Calu3 (cell line): ENCODE data around the gene LYPD6. TPM values are rescaled to one million over a fixed set of nuclear protein-coding genes. Genes with fewer than 3 reads are reported as not detected.

Experiments
- BruUV-seq: library from RNA; stranded (reverse); fragments of 400-500 nt; replicated peaks from 2 replicates; lab custom pipeline; 2021; lab: Mats Ljungman, UMichigan
- CTCF ChIA-PET: fragments of 300-600 bp; sonication (Branson Sonifier 250); formaldehyde crosslinking; loops from one replicate; lab custom pipeline; 2022; ENCODE audit warnings: antibody characterized with exemption; lab: Charles Lee
- DNase-seq: peaks from one replicate; pipeline ENCODE4 v3.0.0; 2022
- H3K27ac Mint-ChIP-seq: one replicate; pipeline ENCODE4 v1.8.0; 2022; ENCODE audit warnings: mixed read lengths; ENCODE audit not compliant: unreplicated experiment
- H3K27me3 Mint-ChIP-seq: one replicate; pipeline ENCODE4 v1.8.0; 2022; ENCODE audit warnings: mixed read lengths; ENCODE audit not compliant: unreplicated experiment
- H3K36me3 Mint-ChIP-seq: one replicate; pipeline ENCODE4 v1.8.0; 2022; ENCODE audit warnings: mild to moderate bottlenecking, moderate library complexity, mixed read lengths; ENCODE audit not compliant: insufficient read depth, unreplicated experiment
- H3K4me1 Mint-ChIP-seq: one replicate; pipeline ENCODE4 v1.8.0; 2022; ENCODE audit warnings: mild to moderate bottlenecking, low read depth, mixed read lengths; ENCODE audit not compliant: unreplicated experiment
- H3K4me3 Mint-ChIP-seq: one replicate; pipeline ENCODE4 v1.8.0; 2022; ENCODE audit warnings: mild to moderate bottlenecking, low read depth, moderate library complexity, mixed read lengths; ENCODE audit not compliant: unreplicated experiment
- H3K9me3 Mint-ChIP-seq: one replicate; pipeline ENCODE4 v1.8.0; 2022; ENCODE audit warnings: low read depth, mixed read lengths; ENCODE audit not compliant: unreplicated experiment
- intact Hi-C: fragments of 100-400 bp; cut with micrococcal nuclease; formaldehyde crosslinking; loops from one replicate; pipeline ENCODE4 v1.10.0; 2022; ENCODE audit not compliant: unreplicated experiment
- total RNA-seq: library from RNA; stranded (reverse); gene quantifications from 2 replicates; pipeline ENCODE4 v1.2.3, GENCODE V29; 2022
- TF ChIP-seq, protein P1 (sequence below): fragments of 200-600 bp; IDR thresholded peaks from one replicate; pipeline ENCODE4 v1.8.0; 2022; ENCODE audit warnings: antibody characterized with exemption; ENCODE audit not compliant: unreplicated experiment

The LYPD6 gene
- total RNA-seq, 1 experiment from 2014 or later: 3.4 TPM

DNA sequence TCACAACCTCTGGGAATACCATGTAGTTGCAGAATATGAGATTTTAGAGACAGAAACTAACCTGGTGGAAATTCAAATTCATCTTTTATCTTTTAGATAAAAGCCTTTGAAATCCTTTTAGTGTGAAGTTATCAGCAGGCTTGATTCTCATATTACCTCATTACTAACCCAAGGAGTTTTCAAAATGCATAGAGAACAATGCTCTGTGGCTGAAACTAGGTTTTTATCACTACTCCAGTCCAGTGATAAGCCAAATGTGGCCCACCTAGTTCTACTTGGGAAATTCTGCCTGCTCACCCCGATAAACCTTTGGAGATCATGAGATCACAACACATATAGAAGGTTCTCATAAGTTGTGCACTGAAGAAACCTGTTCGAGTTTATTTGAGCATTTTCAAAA lies 135.5 kb downstream of the LYPD6 start:
- intact Hi-C loops: no loop called here
- H3K27ac Mint-ChIP-seq: no peak overlapping the region
- H3K4me3 Mint-ChIP-seq: no peak overlapping the region
- H3K27me3 Mint-ChIP-seq: no peaks in the 10 kb centered on the region
- DNase-seq: no peak
- no TSS peak for BruUV-seq
- CTCF ChIA-PET: no interaction called here
- TF ChIP-seq, protein P1, sequence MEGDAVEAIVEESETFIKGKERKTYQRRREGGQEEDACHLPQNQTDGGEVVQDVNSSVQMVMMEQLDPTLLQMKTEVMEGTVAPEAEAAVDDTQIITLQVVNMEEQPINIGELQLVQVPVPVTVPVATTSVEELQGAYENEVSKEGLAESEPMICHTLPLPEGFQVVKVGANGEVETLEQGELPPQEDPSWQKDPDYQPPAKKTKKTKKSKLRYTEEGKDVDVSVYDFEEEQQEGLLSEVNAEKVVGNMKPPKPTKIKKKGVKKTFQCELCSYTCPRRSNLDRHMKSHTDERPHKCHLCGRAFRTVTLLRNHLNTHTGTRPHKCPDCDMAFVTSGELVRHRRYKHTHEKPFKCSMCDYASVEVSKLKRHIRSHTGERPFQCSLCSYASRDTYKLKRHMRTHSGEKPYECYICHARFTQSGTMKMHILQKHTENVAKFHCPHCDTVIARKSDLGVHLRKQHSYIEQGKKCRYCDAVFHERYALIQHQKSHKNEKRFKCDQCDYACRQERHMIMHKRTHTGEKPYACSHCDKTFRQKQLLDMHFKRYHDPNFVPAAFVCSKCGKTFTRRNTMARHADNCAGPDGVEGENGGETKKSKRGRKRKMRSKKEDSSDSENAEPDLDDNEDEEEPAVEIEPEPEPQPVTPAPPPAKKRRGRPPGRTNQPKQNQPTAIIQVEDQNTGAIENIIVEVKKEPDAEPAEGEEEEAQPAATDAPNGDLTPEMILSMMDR: no peak
- peaks cover 3% of the 10 kb centered on the region for H3K9me3 Mint-ChIP-seq
- H3K4me1 Mint-ChIP-seq: no peaks in the 10 kb centered on the region
- no peaks in the 10 kb centered on the region for H3K36me3 Mint-ChIP-seq

DNA sequence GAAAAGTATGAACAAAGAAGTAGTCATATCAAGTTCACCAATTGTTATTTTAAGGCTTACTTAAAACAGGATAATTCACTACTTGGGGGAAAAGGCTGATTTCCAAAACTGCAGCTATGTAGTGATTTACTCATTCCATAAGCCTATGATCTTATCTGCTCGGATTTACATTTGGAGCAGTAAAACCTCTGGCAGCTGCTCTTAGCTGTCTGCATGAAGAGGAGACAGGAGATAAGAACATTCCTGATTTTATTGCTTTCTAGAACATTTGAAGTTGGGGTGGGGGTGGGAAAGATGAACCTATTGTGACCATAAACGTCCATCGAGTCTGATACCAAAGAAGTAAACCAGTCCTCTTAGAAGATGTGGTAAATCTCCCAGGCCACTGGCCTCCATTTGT lies 136.2 kb downstream of the LYPD6 start:
- no peak overlapping the region for H3K27ac Mint-ChIP-seq
- TF ChIP-seq, protein P1: no peak
- no TSS peak for BruUV-seq
- H3K4me1 Mint-ChIP-seq: no peaks in the 10 kb centered on the region
- intact Hi-C loops: no loop called here
- CTCF ChIA-PET: no interaction called here
- H3K4me3 Mint-ChIP-seq: no peak overlapping the region
- DNase-seq: no peak
- no peaks in the 10 kb centered on the region for H3K27me3 Mint-ChIP-seq
- H3K9me3 Mint-ChIP-seq: peaks cover 3% of the 10 kb centered on the region
- no peaks in the 10 kb centered on the region for H3K36me3 Mint-ChIP-seq

DNA sequence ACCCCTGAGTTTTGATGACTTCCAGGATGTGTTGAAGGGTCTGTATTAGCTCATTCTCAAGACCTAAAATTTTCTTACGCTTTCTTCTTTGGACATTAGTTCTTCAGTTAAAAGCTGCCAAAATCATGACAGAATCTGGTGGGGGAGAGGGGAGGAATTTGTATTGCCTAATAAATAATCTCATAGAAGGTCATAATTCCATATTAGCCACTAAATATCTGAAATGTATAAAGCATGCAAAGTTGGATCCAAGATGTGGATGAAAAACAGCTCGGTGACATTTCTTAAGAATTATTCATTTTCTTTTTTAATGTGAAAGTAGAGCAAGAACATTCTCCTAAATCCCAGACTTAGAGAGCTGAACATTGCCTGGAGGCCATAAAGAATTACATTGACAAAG lies 137.0 kb downstream of the LYPD6 start:
- Mint-ChIP-seq H3K4me3 (no peak overlapping the region), H3K9me3 (peaks cover 3% of the 10 kb centered on the region), H3K27me3 (no peaks in the 10 kb centered on the region), H3K36me3 (no peaks in the 10 kb centered on the region), H3K27ac (no peak overlapping the region), H3K4me1 (no peaks in the 10 kb centered on the region)
- CTCF ChIA-PET: no interaction called here
- DNase-seq: no peak
- intact Hi-C loops: no loop called here
- TF ChIP-seq, protein P1: no peak
- no TSS peak for BruUV-seq

DNA sequence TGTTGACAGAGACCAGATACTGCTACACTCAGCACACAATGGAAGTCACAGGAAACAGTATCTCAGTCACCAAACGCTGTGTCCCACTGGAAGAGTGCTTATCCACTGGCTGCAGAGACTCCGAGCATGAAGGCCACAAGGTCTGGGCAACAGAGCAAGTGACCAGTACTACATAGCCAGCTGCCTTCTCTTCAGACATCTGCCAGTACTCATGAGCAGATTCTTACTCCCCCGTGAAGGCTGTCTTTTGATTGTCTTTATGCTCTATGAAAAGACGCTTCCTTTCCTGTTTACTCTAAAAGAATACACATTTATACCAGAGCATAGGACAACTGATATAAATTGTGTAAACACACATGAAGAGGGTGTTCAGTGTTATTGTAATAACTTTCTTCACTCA lies 138.2 kb downstream of the LYPD6 start:
- BruUV-seq: no TSS peak
- DNase-seq: no peak
- no peak overlapping the region for H3K27ac Mint-ChIP-seq
- no peak overlapping the region for H3K4me3 Mint-ChIP-seq
- no peaks in the 10 kb centered on the region for H3K4me1 Mint-ChIP-seq
- CTCF ChIA-PET: interaction anchor here (0.7 kb wide), 1 partner anchor 312 kb away, joined by 10 read pairs; no protein-coding TSS in a partner anchor
- H3K27me3 Mint-ChIP-seq: no peaks in the 10 kb centered on the region
- peaks cover 3% of the 10 kb centered on the region for H3K9me3 Mint-ChIP-seq
- TF ChIP-seq, protein P1: no peak
- intact Hi-C loops: no loop called here
- no peaks in the 10 kb centered on the region for H3K36me3 Mint-ChIP-seq
